IMR-90 (cell line): Measurements from ENCODE around the gene SLC7A6. TPM values are rescaled to one million over a fixed set of nuclear protein-coding genes. Genes with fewer than 3 reads are reported as not detected.

Experiments used
- ATAC-seq: fragments of 200-7000 bp; cut with Tn5 transposase; 2 replicates; pipeline ENCODE4 v1.9.1; 2020; ENCODE audit warnings: low read depth, mild to moderate bottlenecking, moderate library complexity
- BruUV-seq: library from RNA; stranded (reverse); fragments of 400-500 nt; replicated peaks from 2 replicates; lab custom pipeline; 2021; lab: Mats Ljungman, UMichigan
- CTCF ChIA-PET: fragments of 300-600 bp; formaldehyde crosslinking; extraction: SDS; loops from one replicate; lab custom pipeline; 2021; ENCODE audit warnings: antibody characterized with exemption; lab: Yijun Ruan, JAX
- POLR2A ChIA-PET: fragments of 300-600 bp; sonication (Branson Sonifier 250); formaldehyde crosslinking; loops from one replicate; lab custom pipeline; 2022; ENCODE audit warnings: antibody characterized with exemption; ENCODE audit not compliant: unreplicated experiment; lab: Charles Lee
- DNase-seq: peaks from one replicate; pipeline ENCODE4 v3.0.0; 2013
- H2AFZ ChIP-seq: replicated peaks from 2 replicates; pipeline ENCODE3; 2013; ENCODE audit warnings: low read length, mild to moderate bottlenecking; ENCODE audit not compliant: poor library complexity
- H2AK5ac ChIP-seq: 2 replicates; pipeline ENCODE4 v1.6.1; 2013; ENCODE audit warnings: low read depth, low read length, inconsistent platforms
- H2AK9ac ChIP-seq: replicated peaks from 2 replicates; pipeline ENCODE3; 2013; ENCODE audit warnings: mild to moderate bottlenecking, low read depth, low read length, moderate library complexity; ENCODE audit not compliant: poor library complexity
- H2BK120ac ChIP-seq: 2 replicates; pipeline ENCODE4 v1.6.1; 2013; ENCODE audit warnings: low read depth, low read length, inconsistent platforms
- H2BK15ac ChIP-seq: 3 replicates; pipeline ENCODE4 v1.6.1; 2013; ENCODE audit warnings: low read depth, low read length, inconsistent platforms
- H2BK20ac ChIP-seq: 2 replicates; pipeline ENCODE4 v1.6.1; 2013; ENCODE audit warnings: low read depth, mild to moderate bottlenecking, inconsistent platforms, low read length, moderate library complexity
- H2BK5ac ChIP-seq: 2 replicates; pipeline ENCODE4 v1.6.1; 2013; ENCODE audit warnings: mild to moderate bottlenecking, low read depth, low read length, inconsistent platforms; ENCODE audit not compliant: poor library complexity, severe bottlenecking
- H3K14ac ChIP-seq: replicated peaks from 2 replicates; pipeline ENCODE4 v1.6.1; 2013; ENCODE audit warnings: low read depth, low read length, inconsistent platforms
- H3K18ac ChIP-seq: 2 replicates; pipeline ENCODE4 v1.6.1; 2013; ENCODE audit warnings: low read depth, low read length, control low read depth
- H3K23ac ChIP-seq: 2 replicates; pipeline ENCODE4 v1.6.1; 2013; ENCODE audit warnings: low read depth, low read length, inconsistent platforms
- H3K27ac ChIP-seq: 2 replicates; pipeline ENCODE4 v1.5.1; 2013; ENCODE audit warnings: mild to moderate bottlenecking, control low read depth, low read length; ENCODE audit not compliant: insufficient read depth
- H3K27me3 ChIP-seq: 2 replicates; pipeline ENCODE4 v1.6.1; 2013; ENCODE audit warnings: low read length; ENCODE audit not compliant: control insufficient read depth, insufficient read depth
- H3K36me3 ChIP-seq: 2 replicates; pipeline ENCODE4 v1.6.1; 2013; ENCODE audit warnings: low read length, mixed read lengths; ENCODE audit not compliant: control insufficient read depth, insufficient read depth
- H3K4ac ChIP-seq: 2 replicates; pipeline ENCODE4 v1.6.1; 2013; ENCODE audit warnings: low read depth, low read length, inconsistent platforms
- H3K4me1 ChIP-seq: 2 replicates; pipeline ENCODE4 v1.6.1; 2013; ENCODE audit warnings: low read length, mixed read lengths; ENCODE audit not compliant: control insufficient read depth, insufficient read depth
- H3K4me2 ChIP-seq: 2 replicates; pipeline ENCODE4 v1.6.1; 2013; ENCODE audit warnings: low read depth, mild to moderate bottlenecking, control low read depth, low read length, moderate library complexity
- H3K4me3 ChIP-seq: 2 replicates; pipeline ENCODE4 v1.5.1; 2013; ENCODE audit warnings: low read depth, mild to moderate bottlenecking, control low read depth, low read length, moderate library complexity; ENCODE audit not compliant: insufficient read depth
- H3K56ac ChIP-seq: 2 replicates; pipeline ENCODE4 v1.6.1; 2013; ENCODE audit warnings: low read length, inconsistent platforms; ENCODE audit not compliant: insufficient read depth; ENCODE audit errors: extremely low read depth
- H3K79me1 ChIP-seq, 2 experiments: 2 replicates each; pipeline ENCODE4 v1.6.1; 2013; ENCODE audit warnings: low read length in 2 of 2, inconsistent platforms in 1 of 2, low read depth in 1 of 2
- H3K9ac ChIP-seq: 2 replicates; pipeline ENCODE4 v1.6.1; 2013; ENCODE audit warnings: low read depth, low read length, control low read depth
- H3K9me1 ChIP-seq: 2 replicates; pipeline ENCODE4 v1.6.1; 2013; ENCODE audit warnings: low read length, inconsistent platforms; ENCODE audit not compliant: insufficient read depth
- H3K9me3 ChIP-seq: 2 replicates; pipeline ENCODE4 v1.6.1; 2013; ENCODE audit warnings: low read length; ENCODE audit not compliant: control insufficient read depth, insufficient read depth
- H4K20me1 ChIP-seq: 2 replicates; pipeline ENCODE4 v1.6.1; 2013; ENCODE audit warnings: low read length, inconsistent platforms; ENCODE audit not compliant: insufficient read depth
- H4K5ac ChIP-seq: 2 replicates; pipeline ENCODE4 v1.6.1; 2013; ENCODE audit warnings: mild to moderate bottlenecking, low read depth, low read length, control low read depth
- H4K8ac ChIP-seq, 2 experiments: 2 replicates each; pipeline ENCODE4 v1.6.1; 2013; ENCODE audit warnings: low read depth in 2 of 2, low read length in 2 of 2, control low read depth in 1 of 2, inconsistent platforms in 1 of 2
- H4K91ac ChIP-seq: 2 replicates; pipeline ENCODE4 v1.6.1; 2013; ENCODE audit warnings: low read depth, low read length, inconsistent platforms; ENCODE audit not compliant: insufficient read depth
- BHLHE40 ChIP-seq: fragments of 150-350 bp; IDR thresholded peaks from 2 replicates; pipeline ENCODE4 v1.6.1; 2016; ENCODE audit warnings: mild to moderate bottlenecking, low read depth, low read length
- CHD1 ChIP-seq: IDR thresholded peaks from 2 replicates; pipeline ENCODE4 v1.6.1; 2012; ENCODE audit warnings: low read depth, low read length, improper control_type of control experiment
- CTCF ChIP-seq: conservative IDR thresholded peaks from 2 replicates; pipeline ENCODE4 v1.5.1; 2012; ENCODE audit warnings: mild to moderate bottlenecking, low read depth, low read length, improper control_type of control experiment
- MAFK ChIP-seq: IDR thresholded peaks from 2 replicates; pipeline ENCODE4 v1.6.1; 2012; ENCODE audit warnings: low read depth, low read length, improper control_type of control experiment
- NFE2L2 ChIP-seq: fragments of 150-350 bp; IDR thresholded peaks from 2 replicates; pipeline ENCODE4 v1.6.1; 2016; ENCODE audit warnings: low read depth, mild to moderate bottlenecking, low read length
- RAD21 ChIP-seq: IDR thresholded peaks from 2 replicates; pipeline ENCODE4 v1.6.1; 2012; ENCODE audit warnings: low read length, improper control_type of control experiment
- RCOR1 ChIP-seq: IDR thresholded peaks from 2 replicates; pipeline ENCODE4 v1.6.1; 2012; ENCODE audit warnings: mild to moderate bottlenecking, low read length, improper control_type of control experiment; ENCODE audit not compliant: insufficient replicate concordance
- RFX5 ChIP-seq: IDR thresholded peaks from 2 replicates; pipeline ENCODE4 v1.8.0; 2012; ENCODE audit warnings: low read depth, mild to moderate bottlenecking, low read length, moderate library complexity
- USF2 ChIP-seq: fragments of 150-350 bp; IDR thresholded peaks from 2 replicates; pipeline ENCODE4 v1.6.1; 2017; ENCODE audit warnings: mild to moderate bottlenecking, antibody characterized with exemption, low read length, low read depth
- WGBS, 2 experiments: methylation state at CpG; one replicate each; pipeline versions ENCODE4 v1.1.5 to v1.1.7; 2013; ENCODE audit warnings: missing lambda C conversion rate in 2 of 2; ENCODE audit not compliant: insufficient read length in 1 of 2; ENCODE audit errors: extremely low coverage in 2 of 2; 5-methylcytosine and 5-hydroxymethylcytosine counted together
- dilution Hi-C: fragments of 300-500 bp; cut with HindIII; formaldehyde crosslinking; loops from one replicate; pipeline ENCODE4 v1.14.3; 2018; ENCODE audit warnings: low sequenced_read_pairs; ENCODE audit not compliant: unreplicated experiment
- in situ Hi-C: fragments of 300-500 bp; cut with MboI; formaldehyde crosslinking; loops from 3 replicates; pipeline ENCODE4 v1.14.3; 2019; ENCODE audit warnings: low sequenced_read_pairs, inconsistent platforms, mixed read lengths
- intact Hi-C: fragments of 100-400 bp; cut with micrococcal nuclease; formaldehyde crosslinking; loops from 2 replicates; pipeline ENCODE4 v1.10.0; 2022
- polyA plus RNA-seq, 3 experiments: library from polyadenylated mRNA; depleted of rRNA; stranded (reverse); fragments of >200 nt; gene quantifications; 2 replicates each; pipeline ENCODE4 v1.2.3, GENCODE V29; 2012; ENCODE audit warnings: low replicate concordance in 1 of 3
- total RNA-seq: library from RNA; depleted of rRNA; stranded (reverse); fragments of >200 nt; gene quantifications from 2 replicates; pipeline ENCODE4 v1.2.3, GENCODE V29; 2012

The SLC7A6 gene
- total and polyA plus RNA-seq, 2 of the 4 experiments (the other 2 are of a cell fraction) = 29.4 to 36.1 TPM

- Histone ChIP-seq H3K14ac (no peak overlapping the region), H2BK120ac (no peak overlapping the region), H2AFZ (no peak overlapping the region), H3K36me3 (peaks cover 59% of the 10 kb centered on the region), H3K27me3 (no peaks in the 10 kb centered on the region), H4K5ac (no peak overlapping the region), H2BK20ac (no peak overlapping the region), H3K9me1 (peaks cover 8% of the 10 kb centered on the region; the same call in 1 of the 2 replicates), H3K9ac (no peak overlapping the region), H3K4me3 (no peak overlapping the region), H2AK5ac (peak overlapping the region; percentile 17; the same call in 1 of the 2 replicates), H3K4me2 (no peak overlapping the region), H2BK15ac (no peak overlapping the region), H3K18ac (no peak overlapping the region), H3K79me1 (peaks cover 15 to 62% of the 10 kb centered on the region in 2 experiments; a peak in 3 of 4 replicates), H4K20me1 (peaks cover 13% of the 10 kb centered on the region), H3K56ac (no peak overlapping the region), H3K4ac (peak overlapping the region; percentile 36), H3K23ac (no peak overlapping the region), H4K8ac (no peak overlapping the region), H3K9me3 (no peaks in the 10 kb centered on the region), H3K27ac (peak overlapping the region; percentile 16; the same call in 1 of the 2 replicates), H2BK5ac (peak overlapping the region; percentile 37), H3K4me1 (peaks cover 7% of the 10 kb centered on the region; the same call in 1 of the 2 replicates), H2AK9ac (peak overlapping the region; percentile 71), H4K91ac (no peak overlapping the region)
- 6% methylated on average over 4 of the region's 5 CpGs; no CpG with 5 or more reads in 1 of the 2 experiments for WGBS, 2 experiments
- peak; percentile 77 for DNase-seq
- POLR2A ChIA-PET = no interaction called here
- no peak for TF ChIP-seq CTCF
- no peak for TF ChIP-seq RFX5
- no peak for TF ChIP-seq CHD1
- no peak for TF ChIP-seq RAD21
- no peak for TF ChIP-seq MAFK
- TF ChIP-seq USF2 = no peak
- no peak for TF ChIP-seq NFE2L2
- TF ChIP-seq BHLHE40 = no peak
- TF ChIP-seq RCOR1 = no peak
- BruUV-seq = no TSS peak
- peak; percentile 64 for ATAC-seq
- dilution Hi-C loops (no loop called here), in situ Hi-C loops (no loop called here), intact Hi-C loops (loop anchor here (5.0 kb wide), 1 partner anchor 37 kb away; the partner anchor contains the start of gene SLC7A6)
- CTCF ChIA-PET = interaction anchor here (1.1 kb wide), 1 partner anchor 11 kb away, joined by 3 read pairs; no protein-coding TSS in a partner anchor
Observed at GRCh38 chr16:68298907-68299561, 34.7 kb downstream of the SLC7A6 start.
